GM12878 (cell line): ENCODE measurements around the gene IFNAR2.
"Not testable (repeated sequence)": the region's sequence is repeated elsewhere in the genome, so short reads cannot be mapped to it uniquely, and the experiment has no call there.

Experiments used
- CBFB ChIP-seq: IDR thresholded peaks from 2 replicates; pipeline ENCODE4 v1.6.1; 2016; ENCODE audit warnings: antibody characterized with exemption, low read depth
- CREM ChIP-seq: IDR thresholded peaks from 2 replicates; pipeline ENCODE4 v1.6.1; 2014; ENCODE audit warnings: antibody characterized with exemption, low read depth
- CTCF ChIP-seq, 3 experiments: IDR thresholded peaks in 2 of 3; conservative IDR thresholded peaks in 1 of 3; 2 replicates each; pipeline ENCODE4 v1.5.1; 2011; ENCODE audit warnings: low read depth in 3 of 3, low read length in 3 of 3, mild to moderate bottlenecking in 3 of 3, control low read depth in 2 of 3, moderate library complexity in 2 of 3, inconsistent platforms in 1 of 3, mixed read lengths in 1 of 3; ENCODE audit not compliant: control insufficient read depth in 2 of 3, insufficient read depth in 1 of 3; ENCODE audit errors: extremely low read depth in 1 of 3
- PML ChIP-seq: IDR thresholded peaks from 2 replicates; pipeline ENCODE4 v1.6.1; 2012; ENCODE audit warnings: low read length, inconsistent platforms
- TAF1 ChIP-seq: IDR thresholded peaks from 2 replicates; pipeline ENCODE4 v1.6.1; 2011; ENCODE audit warnings: mild to moderate bottlenecking, low read depth, low read length, borderline replicate concordance
- TBL1XR1 ChIP-seq: IDR thresholded peaks from 2 replicates; pipeline ENCODE4 v1.6.1; 2012; ENCODE audit warnings: low read depth, low read length, improper control_type of control experiment

- TF ChIP-seq CTCF (IDR thresholded peaks at IDR 0.05 in 2 of 3, conservative IDR thresholded peaks at IDR 0.05 in 1 of 3; ENCODE audit: control insufficient read depth in 2 of 3, extremely low read depth in 1 of 3, insufficient read depth in 1 of 3, low read depth in 3 of 3, low read length in 3 of 3); CBFB; TAF1; PML; TBL1XR1; CREM: not testable (repeated sequence)
Observed at GRCh38 chr21:33239559-33240127, 9.9 kb downstream of the IFNAR2 start.
